Glutamatergic neuron (in vitro differentiated cells): Measurements from ENCODE around the gene ZBTB1. TPM values are rescaled to one million over a fixed set of nuclear protein-coding genes. Genes with fewer than 3 reads are reported as not detected.

Experiments
- DNase-seq: peaks from one replicate; pipeline ENCODE4 v3.0.0; 2022
- H3K27ac Mint-ChIP-seq: one replicate; pipeline ENCODE4 v1.8.0; 2020; ENCODE audit warnings: mild to moderate bottlenecking, mixed read lengths, inconsistent platforms; ENCODE audit not compliant: unreplicated experiment
- H3K27me3 Mint-ChIP-seq: one replicate; pipeline ENCODE4 v1.8.0; 2020; ENCODE audit warnings: mild to moderate bottlenecking, moderate library complexity, mixed read lengths, inconsistent platforms; ENCODE audit not compliant: unreplicated experiment
- H3K36me3 Mint-ChIP-seq: one replicate; pipeline ENCODE4 v1.8.0; 2020; ENCODE audit warnings: mild to moderate bottlenecking, mixed read lengths, inconsistent platforms; ENCODE audit not compliant: unreplicated experiment
- H3K4me1 Mint-ChIP-seq: one replicate; pipeline ENCODE4 v1.8.0; 2020; ENCODE audit warnings: mild to moderate bottlenecking, low read depth, mixed read lengths, inconsistent platforms; ENCODE audit not compliant: unreplicated experiment
- H3K4me3 Mint-ChIP-seq: one replicate; pipeline ENCODE4 v1.8.0; 2020; ENCODE audit warnings: mild to moderate bottlenecking, mixed read lengths, inconsistent platforms; ENCODE audit not compliant: unreplicated experiment
- H3K9me3 Mint-ChIP-seq: one replicate; pipeline ENCODE4 v1.8.0; 2020; ENCODE audit warnings: mild to moderate bottlenecking, moderate library complexity, mixed read lengths, inconsistent platforms; ENCODE audit not compliant: unreplicated experiment
- CTCF ChIP-seq: fragments of 200-600 bp; sonication (generic); IDR thresholded peaks from one replicate; pipeline ENCODE4 v1.5.0; 2021; ENCODE audit not compliant: partially characterized antibody, unreplicated experiment
- total RNA-seq: library from RNA; stranded (reverse); fragmentation: NEBNext Ultra II Directional; extraction: Animal tissue kit (Norgen Biotek cat#: 25700); gene quantifications from one replicate; pipeline ENCODE4 v1.2.1, GENCODE V29; 2021; ENCODE audit not compliant: unreplicated experiment

The ZBTB1 gene
- total RNA-seq, 1 donor from 2014 or later: 16.6 TPM

- H3K9me3 Mint-ChIP-seq: no peaks in the 10 kb centered on the region
- no peak for TF ChIP-seq CTCF
- H3K4me3 Mint-ChIP-seq: no peak overlapping the region
- DNase-seq: no peak
- H3K36me3 Mint-ChIP-seq: no peaks in the 10 kb centered on the region
- H3K4me1 Mint-ChIP-seq: peaks cover 3% of the 10 kb centered on the region
- H3K27ac Mint-ChIP-seq: no peak overlapping the region
- H3K27me3 Mint-ChIP-seq: no peaks in the 10 kb centered on the region
Measured at GRCh38 chr14:64496764-64497163, 7.8 kb upstream of the ZBTB1 start.

GRCh38 chr14:64500088-64500487 is 4.5 kb upstream of the ZBTB1 start:
- Mint-ChIP-seq H3K4me1 (peaks cover 10% of the 10 kb centered on the region), H3K27me3 (peaks cover 6% of the 10 kb centered on the region), H3K36me3 (no peaks in the 10 kb centered on the region), H3K27ac (no peak overlapping the region), H3K9me3 (peaks cover 6% of the 10 kb centered on the region), H3K4me3 (no peak overlapping the region)
- TF ChIP-seq CTCF: no peak
- DNase-seq: no peak

- Mint-ChIP-seq H3K4me3 (no peak overlapping the region), H3K4me1 (peaks cover 16% of the 10 kb centered on the region), H3K27ac (no peak overlapping the region), H3K9me3 (peaks cover 14% of the 10 kb centered on the region), H3K36me3 (no peaks in the 10 kb centered on the region), H3K27me3 (peaks cover 13% of the 10 kb centered on the region)
- TF ChIP-seq CTCF: no peak
- no peak for DNase-seq
Measured at GRCh38 chr14:64501411-64502171, 3.0 kb upstream of the ZBTB1 start.

- Mint-ChIP-seq H3K4me1 (peaks cover 23% of the 10 kb centered on the region), H3K27me3 (peaks cover 13% of the 10 kb centered on the region), H3K4me3 (peak overlapping the region; percentile 96), H3K9me3 (peaks cover 14% of the 10 kb centered on the region), H3K36me3 (no peaks in the 10 kb centered on the region), H3K27ac (no peak overlapping the region)
- no peak for TF ChIP-seq CTCF
- no peak for DNase-seq
Measured at GRCh38 chr14:64502456-64502855, 2.1 kb upstream of the ZBTB1 start.

GRCh38 chr14:64502887-64503433 is 1.6 kb upstream of the ZBTB1 start:
- Mint-ChIP-seq H3K4me1 (peaks cover 26% of the 10 kb centered on the region), H3K4me3 (peak overlapping the region; percentile 96), H3K27me3 (peaks cover 13% of the 10 kb centered on the region), H3K9me3 (peaks cover 14% of the 10 kb centered on the region), H3K36me3 (no peaks in the 10 kb centered on the region), H3K27ac (peak overlapping the region; percentile 95)
- DNase-seq: no peak
- TF ChIP-seq CTCF: no peak
